H9 (cell line): ENCODE measurements around the gene MAT2A. TPM values are rescaled to one million over a fixed set of nuclear protein-coding genes. Genes with fewer than 3 reads are reported as not detected.

Experiments used
- DNase-seq: peaks from one replicate; pipeline ENCODE4 v3.0.0-alpha.2; 2017
- H2AFZ ChIP-seq: one replicate; pipeline ENCODE4 v1.6.1; 2013; ENCODE audit warnings: mild to moderate bottlenecking, low read length, control low read depth, moderate library complexity
- H2AK5ac ChIP-seq: 2 replicates; pipeline ENCODE4 v1.6.1; 2013; ENCODE audit warnings: low read length, control low read depth, mixed read lengths; ENCODE audit not compliant: insufficient read length
- H2BK120ac ChIP-seq: one replicate; pipeline ENCODE4 v1.6.1; 2013; ENCODE audit warnings: low read depth, mild to moderate bottlenecking, low read length, control low read depth, inconsistent platforms; ENCODE audit not compliant: poor library complexity, severe bottlenecking
- H2BK12ac ChIP-seq: 2 replicates; pipeline ENCODE4 v1.6.1; 2013; ENCODE audit warnings: low read length, control low read depth, mixed read lengths, low read depth; ENCODE audit not compliant: insufficient read length
- H2BK15ac ChIP-seq: 2 replicates; pipeline ENCODE4 v1.6.1; 2013; ENCODE audit warnings: low read depth, low read length, control low read depth
- H2BK20ac ChIP-seq: one replicate; pipeline ENCODE4 v1.6.1; 2013; ENCODE audit warnings: low read depth, mild to moderate bottlenecking, low read length, control low read depth, inconsistent platforms; ENCODE audit not compliant: poor library complexity, severe bottlenecking
- H2BK5ac ChIP-seq: 2 replicates; pipeline ENCODE4 v1.6.1; 2013; ENCODE audit warnings: low read length, control low read depth, mixed read lengths; ENCODE audit not compliant: insufficient read length
- H3K14ac ChIP-seq: 2 replicates; pipeline ENCODE4 v1.6.1; 2013; ENCODE audit warnings: low read length, control low read depth; ENCODE audit not compliant: insufficient read depth
- H3K18ac ChIP-seq: 2 replicates; pipeline ENCODE4 v1.6.1; 2013; ENCODE audit warnings: low read depth, mild to moderate bottlenecking, mixed read lengths, low read length, control low read depth; ENCODE audit not compliant: insufficient read length
- H3K23ac ChIP-seq: 2 replicates; pipeline ENCODE4 v1.6.1; 2013; ENCODE audit warnings: low read length, control low read depth, mixed read lengths, low read depth; ENCODE audit not compliant: insufficient read length
- H3K23me2 ChIP-seq: 2 replicates; pipeline ENCODE4 v1.6.1; 2013; ENCODE audit warnings: low read depth, mild to moderate bottlenecking, mixed read lengths, low read length, control low read depth; ENCODE audit not compliant: insufficient read length, poor library complexity, severe bottlenecking
- H3K27ac ChIP-seq: 2 replicates; pipeline ENCODE4 v1.5.1; 2013; ENCODE audit warnings: low read length, control low read depth, mixed read lengths, low read depth; ENCODE audit not compliant: insufficient read length
- H3K27me3 ChIP-seq: 2 replicates; pipeline ENCODE4 v1.6.1; 2013; ENCODE audit warnings: low read length, control low read depth, inconsistent platforms; ENCODE audit not compliant: insufficient read depth
- H3K4ac ChIP-seq: 2 replicates; pipeline ENCODE4 v1.6.1; 2013; ENCODE audit warnings: low read depth, mild to moderate bottlenecking, control low read depth, inconsistent platforms, low read length, moderate library complexity
- H3K4me1 ChIP-seq: 2 replicates; pipeline ENCODE4 v1.6.1; 2013; ENCODE audit warnings: low read length, control low read depth, inconsistent platforms; ENCODE audit not compliant: insufficient read depth
- H3K4me2 ChIP-seq: 2 replicates; pipeline ENCODE4 v1.6.1; 2013; ENCODE audit warnings: low read length, control low read depth, mixed read lengths; ENCODE audit not compliant: insufficient read length, insufficient read depth
- H3K56ac ChIP-seq: 2 replicates; pipeline ENCODE4 v1.6.1; 2013; ENCODE audit warnings: low read depth, mild to moderate bottlenecking, mixed read lengths, low read length, control low read depth; ENCODE audit not compliant: insufficient read length
- H3K79me1 ChIP-seq: 2 replicates; pipeline ENCODE4 v1.6.1; 2013; ENCODE audit warnings: low read depth, mild to moderate bottlenecking, moderate library complexity, low read length, control low read depth, inconsistent platforms; ENCODE audit not compliant: insufficient read depth, poor library complexity, severe bottlenecking
- H3K79me2 ChIP-seq: 2 replicates; pipeline ENCODE4 v1.6.1; 2013; ENCODE audit warnings: low read length, control low read depth, inconsistent platforms; ENCODE audit not compliant: insufficient read depth
- H3K9ac ChIP-seq: 2 replicates; pipeline ENCODE4 v1.6.1; 2013; ENCODE audit warnings: low read length, control low read depth, mixed read lengths; ENCODE audit not compliant: insufficient read length; ENCODE audit errors: extremely low read depth
- H3K9me3 ChIP-seq: one replicate; pipeline ENCODE4 v1.6.1; 2013; ENCODE audit warnings: low read depth, low read length, inconsistent platforms; ENCODE audit not compliant: control insufficient read depth
- H3T11ph ChIP-seq: one replicate; pipeline ENCODE4 v1.6.1; 2013; ENCODE audit warnings: mild to moderate bottlenecking, low read length, control low read depth, inconsistent platforms
- H4K20me1 ChIP-seq: one replicate; pipeline ENCODE4 v1.6.1; 2013; ENCODE audit not compliant: control insufficient read depth, insufficient read length, insufficient read depth
- H4K5ac ChIP-seq: 2 replicates; pipeline ENCODE4 v1.6.1; 2013; ENCODE audit warnings: low read depth, mild to moderate bottlenecking, mixed read lengths, low read length, control low read depth; ENCODE audit not compliant: insufficient read length
- H4K8ac ChIP-seq: replicated peaks from 2 replicates; pipeline ENCODE4 v1.6.1; 2013; ENCODE audit warnings: low read length, control low read depth, mixed read lengths, low read depth; ENCODE audit not compliant: insufficient read length
- H4K91ac ChIP-seq: 2 replicates; pipeline ENCODE4 v1.6.1; 2013; ENCODE audit warnings: low read depth, mild to moderate bottlenecking, moderate library complexity, mixed read lengths, low read length, control low read depth; ENCODE audit not compliant: insufficient read length
- H3K27ac Mint-ChIP-seq, 3 experiments: 2 replicates in 2 of 3; 3 replicates in 1 of 3; pipeline ENCODE4 v1.8.0; 2020 to 2021; ENCODE audit warnings: mixed read lengths in 3 of 3, mild to moderate bottlenecking in 1 of 3, moderate library complexity in 1 of 3
- H3K27me3 Mint-ChIP-seq: 2 replicates; pipeline ENCODE4 v1.8.0; 2021; ENCODE audit warnings: low read depth, mild to moderate bottlenecking, moderate library complexity, mixed read lengths
- H3K36me3 Mint-ChIP-seq, 3 experiments: 2 replicates in 2 of 3; 3 replicates in 1 of 3; pipeline ENCODE4 v1.8.0; 2020 to 2021; ENCODE audit warnings: low read depth in 3 of 3, mixed read lengths in 3 of 3; ENCODE audit not compliant: insufficient read depth in 1 of 3
- H3K4me1 Mint-ChIP-seq, 2 experiments: 2 replicates each; pipeline ENCODE4 v1.8.0; 2020; ENCODE audit warnings: mixed read lengths in 2 of 2
- H3K4me3 Mint-ChIP-seq, 2 experiments: 2 replicates in 1 of 2; 3 replicates in 1 of 2; pipeline ENCODE4 v1.8.0; 2020 to 2021; ENCODE audit warnings: mild to moderate bottlenecking in 2 of 2, mixed read lengths in 2 of 2, moderate library complexity in 1 of 2
- H3K9me3 Mint-ChIP-seq, 2 experiments: 2 replicates in 1 of 2; 3 replicates in 1 of 2; pipeline ENCODE4 v1.8.0; 2020; ENCODE audit warnings: mild to moderate bottlenecking in 2 of 2, mixed read lengths in 2 of 2, moderate library complexity in 1 of 2
- WGBS: extraction: QIAGEN DNeasy Blood & Tissue Kit; methylation state at CpG from one replicate; pipeline ENCODE4 v1.1.7; 2013; ENCODE audit warnings: missing lambda C conversion rate, low lambda C conversion rate, mixed read lengths; ENCODE audit not compliant: insufficient read length; ENCODE audit errors: extremely low coverage; 5-methylcytosine and 5-hydroxymethylcytosine counted together
- total RNA-seq: library from RNA; stranded (reverse); gene quantifications from 2 replicates; pipeline ENCODE4 v1.2.1, GENCODE V29; 2021
- TF ChIP-seq, protein P1 (sequence below): fragments of 200-600 bp; sonication (generic); conservative IDR thresholded peaks from 3 replicates; pipeline ENCODE4 v1.8.0; 2021; ENCODE audit warnings: antibody characterized with exemption, mild to moderate bottlenecking

Gene MAT2A
- total RNA-seq, 1 experiment from 2014 or later = 459 TPM

DNA sequence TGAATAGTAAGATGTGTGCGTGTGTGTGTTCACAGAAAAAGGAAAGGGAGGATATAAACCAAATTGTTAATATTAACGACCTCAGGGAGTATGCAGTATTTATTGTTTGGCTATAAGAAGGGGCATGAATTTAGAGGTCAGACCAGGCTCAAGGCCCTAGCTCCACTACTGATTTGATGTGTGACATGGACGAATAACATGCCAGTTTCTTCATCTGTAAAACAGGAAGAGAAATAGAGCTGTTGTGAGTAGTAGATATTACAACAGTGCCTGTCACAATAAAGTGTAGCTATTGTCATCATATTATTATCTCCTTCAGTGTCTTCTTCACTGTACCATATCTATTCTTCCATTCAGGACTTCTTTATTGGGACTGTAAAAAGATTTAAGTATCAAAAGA, 4.1 kb upstream of the MAT2A start:
- Histone ChIP-seq H3K9ac (no peak overlapping the region), H3T11ph (no peak overlapping the region), H2AK5ac (no peak overlapping the region), H3K56ac (no peak overlapping the region), H3K27me3 (no peaks in the 10 kb centered on the region), H3K23ac (no peak overlapping the region), H3K23me2 (peaks cover 12% of the 10 kb centered on the region), H4K91ac (no peak overlapping the region), H3K14ac (no peak overlapping the region), H2BK120ac (no peak overlapping the region), H2BK5ac (no peak overlapping the region), H3K9me3 (no peaks in the 10 kb centered on the region), H3K79me1 (no peaks in the 10 kb centered on the region), H3K4me2 (no peak overlapping the region), H2BK15ac (no peak overlapping the region), H2BK12ac (no peak overlapping the region), H4K20me1 (no peaks in the 10 kb centered on the region), H3K79me2 (peaks cover 9% of the 10 kb centered on the region), H3K4me1 (0 out of 2 replicates have a peak, but pooled peaks cover 2% of the 10 kb centered on the region), H4K5ac (no peak overlapping the region), H2AFZ (no peak overlapping the region), H3K4ac (no peak overlapping the region), H2BK20ac (no peak overlapping the region), H3K18ac (no peak overlapping the region), H3K27ac (no peak overlapping the region), H4K8ac (no peak overlapping the region)
- TF ChIP-seq, protein P1, sequence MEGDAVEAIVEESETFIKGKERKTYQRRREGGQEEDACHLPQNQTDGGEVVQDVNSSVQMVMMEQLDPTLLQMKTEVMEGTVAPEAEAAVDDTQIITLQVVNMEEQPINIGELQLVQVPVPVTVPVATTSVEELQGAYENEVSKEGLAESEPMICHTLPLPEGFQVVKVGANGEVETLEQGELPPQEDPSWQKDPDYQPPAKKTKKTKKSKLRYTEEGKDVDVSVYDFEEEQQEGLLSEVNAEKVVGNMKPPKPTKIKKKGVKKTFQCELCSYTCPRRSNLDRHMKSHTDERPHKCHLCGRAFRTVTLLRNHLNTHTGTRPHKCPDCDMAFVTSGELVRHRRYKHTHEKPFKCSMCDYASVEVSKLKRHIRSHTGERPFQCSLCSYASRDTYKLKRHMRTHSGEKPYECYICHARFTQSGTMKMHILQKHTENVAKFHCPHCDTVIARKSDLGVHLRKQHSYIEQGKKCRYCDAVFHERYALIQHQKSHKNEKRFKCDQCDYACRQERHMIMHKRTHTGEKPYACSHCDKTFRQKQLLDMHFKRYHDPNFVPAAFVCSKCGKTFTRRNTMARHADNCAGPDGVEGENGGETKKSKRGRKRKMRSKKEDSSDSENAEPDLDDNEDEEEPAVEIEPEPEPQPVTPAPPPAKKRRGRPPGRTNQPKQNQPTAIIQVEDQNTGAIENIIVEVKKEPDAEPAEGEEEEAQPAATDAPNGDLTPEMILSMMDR = no peak
- Mint-ChIP-seq H3K4me3 (no peak overlapping the region), H3K36me3 (peaks cover 4 to 11% (median 7%) of the 10 kb centered on the region in 3 experiments), H3K27me3 (peaks cover 3% of the 10 kb centered on the region; the same call in 1 of the 2 replicates), H3K27ac (no peak overlapping the region), H3K4me1 (peaks cover 15 to 20% of the 10 kb centered on the region in 2 experiments), H3K9me3 (peaks cover 0 to 3% of the 10 kb centered on the region in 2 experiments; a peak in 1 of 5 replicates)
- no peak for DNase-seq
- no CpG with 5 or more reads among the region's 3 CpGs for WGBS
